HepG2 (cell line): ENCODE results near the gene LENG1. TPM values are rescaled to one million over a fixed set of nuclear protein-coding genes. Genes with fewer than 3 reads are reported as not detected.
A peak's percentile ranks its signal among the peaks of the same experiment; 100 is the strongest.

Experiments used
- BRCA1 ChIP-seq: sonication (generic); formaldehyde crosslinking; IDR thresholded peaks from 2 replicates; pipeline ENCODE4 v1.4.0; 2020; ENCODE audit warnings: missing genetic modification reagents
- EZH2 ChIP-seq: conservative IDR thresholded peaks from 2 replicates; pipeline ENCODE4 v1.6.1; 2012; ENCODE audit warnings: mild to moderate bottlenecking, low read depth, low read length, moderate library complexity
- FIP1L1 ChIP-seq: fragments of 200-400 bp; formaldehyde crosslinking; IDR thresholded peaks from 2 replicates; pipeline ENCODE4 v1.6.1; 2018; ENCODE audit warnings: low read depth, mild to moderate bottlenecking, low read length, moderate library complexity, borderline replicate concordance; ENCODE audit not compliant: insufficient read depth
- HMG20A ChIP-seq: IDR thresholded peaks from 2 replicates; pipeline ENCODE4 v1.6.1; 2016; ENCODE audit warnings: borderline replicate concordance
- HNRNPH1 ChIP-seq: fragments of 200-400 bp; formaldehyde crosslinking; optimal IDR thresholded peaks from 2 replicates; pipeline ENCODE3; 2017; ENCODE audit warnings: mild to moderate bottlenecking, low read depth, low read length
- KDM1A ChIP-seq: IDR thresholded peaks from 2 replicates; pipeline ENCODE4 v1.6.1; 2016; ENCODE audit warnings: missing compliant biosample characterization
- KMT2A ChIP-seq: sonication (generic); formaldehyde crosslinking; IDR thresholded peaks from 2 replicates; pipeline ENCODE4 v1.4.0; 2020; ENCODE audit warnings: missing genetic modification reagents
- MIER2 ChIP-seq: IDR thresholded peaks from 2 replicates; pipeline ENCODE4 v1.6.1; 2016; ENCODE audit warnings: missing biosample characterization, missing genetic modification reagents
- POLR2AphosphoS5 ChIP-seq: IDR thresholded peaks from 2 replicates; pipeline ENCODE4 v1.6.1; 2012; ENCODE audit warnings: low read depth, low read length
- RAD21 ChIP-seq: fragments of 450-650 bp; formaldehyde crosslinking; IDR thresholded peaks from 2 replicates; pipeline ENCODE4 v1.5.0; 2020; ENCODE audit warnings: mild to moderate bottlenecking
- RFX1 ChIP-seq: fragments of 450-650 bp; IDR thresholded peaks from 2 replicates; pipeline ENCODE4 v1.6.1; 2017
- RORA ChIP-seq: sonication (generic); formaldehyde crosslinking; IDR thresholded peaks from 2 replicates; pipeline ENCODE4 v1.5.0; 2020; ENCODE audit warnings: mild to moderate bottlenecking, missing genetic modification reagents, moderate library complexity
- SCMH1 ChIP-seq: sonication (generic); formaldehyde crosslinking; IDR thresholded peaks from 2 replicates; pipeline ENCODE4 v1.9.0; 2021; ENCODE audit warnings: missing genetic modification reagents, mild to moderate bottlenecking, borderline replicate concordance
- TBL1XR1 ChIP-seq: fragments of 150-350 bp; IDR thresholded peaks from 2 replicates; pipeline ENCODE4 v1.6.1; 2014; ENCODE audit warnings: borderline replicate concordance, low read length; ENCODE audit not compliant: partially characterized antibody
- TRIM24 ChIP-seq: sonication (generic); formaldehyde crosslinking; IDR thresholded peaks from 2 replicates; pipeline ENCODE4 v1.8.0; 2022; ENCODE audit warnings: mild to moderate bottlenecking, missing genetic modification reagents
- ZC3H13 ChIP-seq: sonication (generic); formaldehyde crosslinking; IDR thresholded peaks from 2 replicates; pipeline ENCODE4 v1.8.1; 2023; ENCODE audit warnings: mild to moderate bottlenecking, missing genetic modification reagents, moderate library complexity
- ZNF264 ChIP-seq: sonication (generic); formaldehyde crosslinking; IDR thresholded peaks from 2 replicates; pipeline ENCODE4 v1.4.0; 2020; ENCODE audit warnings: missing genetic modification reagents
- ZNF550 ChIP-seq: sonication (generic); formaldehyde crosslinking; IDR thresholded peaks from 2 replicates; pipeline ENCODE4 v1.4.0; 2020; ENCODE audit warnings: mild to moderate bottlenecking, missing genetic modification reagents, borderline replicate concordance
- ZNF570 ChIP-seq: sonication (generic); formaldehyde crosslinking; IDR thresholded peaks from 2 replicates; pipeline ENCODE4 v1.4.0; 2020; ENCODE audit warnings: mild to moderate bottlenecking, missing genetic modification reagents, borderline replicate concordance
- ZNF598 ChIP-seq: sonication (generic); formaldehyde crosslinking; IDR thresholded peaks from 2 replicates; pipeline ENCODE4 v1.5.1; 2020; ENCODE audit warnings: mild to moderate bottlenecking, missing genetic modification reagents, borderline replicate concordance
- polyA plus RNA-seq, 8 experiments: library from polyadenylated mRNA; depleted of rRNA in 3 of 8; stranded (reverse) in 7 of 8; unstranded in 1 of 8; fragments of >200 nt; fragmentation: Illumina TruSeq in 4 of 8; extraction: Trizol in 4 of 8; gene quantifications; 2 replicates each; pipeline versions ENCODE4 v1.2.1 to v1.2.3, GENCODE V29; 2011 to 2016; ENCODE audit warnings: low read depth in 4 of 8, missing spikeins in 1 of 8, mixed read lengths in 1 of 8; ENCODE audit not compliant: insufficient read depth in 1 of 8
- total RNA-seq, 5 experiments: library from RNA; depleted of rRNA; stranded (reverse); fragments of >200 nt; fragmentation: Illumina TruSeq; extraction: Trizol; gene quantifications; 2 replicates each; pipeline ENCODE4 v1.2.3, GENCODE V29; 2016; ENCODE audit warnings: low read depth in 1 of 5
- TF ChIP-seq, protein P1 (sequence below): sonication (generic); formaldehyde crosslinking; IDR thresholded peaks from 2 replicates; pipeline ENCODE4 v1.4.0; 2020; ENCODE audit warnings: missing genetic modification reagents
- TF ChIP-seq, protein P2 (sequence below): sonication (generic); formaldehyde crosslinking; IDR thresholded peaks from 2 replicates; pipeline ENCODE4 v1.4.0; 2020; ENCODE audit warnings: missing genetic modification reagents
- TF ChIP-seq, protein P3 (sequence below): sonication (generic); formaldehyde crosslinking; IDR thresholded peaks from 2 replicates; pipeline ENCODE4 v1.8.0; 2022; ENCODE audit warnings: mild to moderate bottlenecking, missing genetic modification reagents; ENCODE audit not compliant: insufficient replicate concordance
- TF ChIP-seq, protein P4 (sequence below): sonication (generic); formaldehyde crosslinking; IDR thresholded peaks from 2 replicates; pipeline ENCODE4 v1.4.0; 2020; ENCODE audit warnings: missing genetic modification reagents

Gene LENG1
- total and polyA plus RNA-seq, 2 of the 13 experiments (the other 11 are each of a cell fraction or from before 2014, with no cell fraction given): 1.8 to 3.8 TPM

DNA sequence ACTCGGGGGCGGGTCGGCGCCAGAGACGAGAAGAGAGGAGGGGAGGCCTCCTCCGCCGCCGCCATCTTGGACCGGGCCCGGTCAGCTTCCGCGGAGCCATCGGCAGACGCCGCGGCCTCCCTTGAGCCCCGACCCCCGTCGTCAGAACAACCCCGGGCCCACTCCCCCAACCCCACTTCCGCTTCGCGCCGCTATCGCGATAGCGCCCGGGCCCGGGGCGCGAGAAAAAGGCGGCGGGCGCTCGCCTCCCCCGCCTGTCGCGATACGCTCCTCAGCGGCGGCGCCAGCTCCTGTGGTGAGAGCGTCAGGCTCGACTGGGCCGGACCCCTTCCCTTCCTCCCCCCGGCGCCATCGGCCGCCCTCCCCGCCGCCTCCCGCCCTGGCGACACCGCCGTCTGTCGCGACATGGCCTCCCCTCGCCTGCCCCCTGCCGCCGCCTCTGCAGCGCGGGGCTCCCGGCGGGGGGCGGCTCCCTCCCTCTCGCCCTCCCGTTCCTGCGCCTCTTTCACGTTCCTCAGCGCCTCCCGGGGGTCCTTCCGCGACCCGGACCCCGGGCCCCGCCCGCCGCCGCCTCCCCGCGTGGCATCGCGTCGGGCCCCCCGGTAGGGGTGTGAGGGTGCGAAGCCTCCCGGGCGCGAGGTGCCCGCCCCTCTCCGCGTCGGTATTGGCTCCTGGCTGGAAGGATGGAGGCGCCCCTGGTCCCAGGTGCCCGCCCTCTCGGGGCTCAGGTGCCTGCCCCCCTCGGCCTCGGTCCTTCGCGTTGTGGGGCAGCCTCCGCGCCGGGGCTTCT, 21.6 kb downstream of the LENG1 start, which contains the start of gene CNOT3 (continued):
- TF ChIP-seq RORA (CRISPR knock-in tag): no peak
- TF ChIP-seq, protein P1, sequence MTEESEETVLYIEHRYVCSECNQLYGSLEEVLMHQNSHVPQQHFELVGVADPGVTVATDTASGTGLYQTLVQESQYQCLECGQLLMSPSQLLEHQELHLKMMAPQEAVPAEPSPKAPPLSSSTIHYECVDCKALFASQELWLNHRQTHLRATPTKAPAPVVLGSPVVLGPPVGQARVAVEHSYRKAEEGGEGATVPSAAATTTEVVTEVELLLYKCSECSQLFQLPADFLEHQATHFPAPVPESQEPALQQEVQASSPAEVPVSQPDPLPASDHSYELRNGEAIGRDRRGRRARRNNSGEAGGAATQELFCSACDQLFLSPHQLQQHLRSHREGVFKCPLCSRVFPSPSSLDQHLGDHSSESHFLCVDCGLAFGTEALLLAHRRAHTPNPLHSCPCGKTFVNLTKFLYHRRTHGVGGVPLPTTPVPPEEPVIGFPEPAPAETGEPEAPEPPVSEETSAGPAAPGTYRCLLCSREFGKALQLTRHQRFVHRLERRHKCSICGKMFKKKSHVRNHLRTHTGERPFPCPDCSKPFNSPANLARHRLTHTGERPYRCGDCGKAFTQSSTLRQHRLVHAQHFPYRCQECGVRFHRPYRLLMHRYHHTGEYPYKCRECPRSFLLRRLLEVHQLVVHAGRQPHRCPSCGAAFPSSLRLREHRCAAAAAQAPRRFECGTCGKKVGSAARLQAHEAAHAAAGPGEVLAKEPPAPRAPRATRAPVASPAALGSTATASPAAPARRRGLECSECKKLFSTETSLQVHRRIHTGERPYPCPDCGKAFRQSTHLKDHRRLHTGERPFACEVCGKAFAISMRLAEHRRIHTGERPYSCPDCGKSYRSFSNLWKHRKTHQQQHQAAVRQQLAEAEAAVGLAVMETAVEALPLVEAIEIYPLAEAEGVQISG: peak; percentile 22; the same call in 1 of the 2 replicates
- TF ChIP-seq, protein P2, sequence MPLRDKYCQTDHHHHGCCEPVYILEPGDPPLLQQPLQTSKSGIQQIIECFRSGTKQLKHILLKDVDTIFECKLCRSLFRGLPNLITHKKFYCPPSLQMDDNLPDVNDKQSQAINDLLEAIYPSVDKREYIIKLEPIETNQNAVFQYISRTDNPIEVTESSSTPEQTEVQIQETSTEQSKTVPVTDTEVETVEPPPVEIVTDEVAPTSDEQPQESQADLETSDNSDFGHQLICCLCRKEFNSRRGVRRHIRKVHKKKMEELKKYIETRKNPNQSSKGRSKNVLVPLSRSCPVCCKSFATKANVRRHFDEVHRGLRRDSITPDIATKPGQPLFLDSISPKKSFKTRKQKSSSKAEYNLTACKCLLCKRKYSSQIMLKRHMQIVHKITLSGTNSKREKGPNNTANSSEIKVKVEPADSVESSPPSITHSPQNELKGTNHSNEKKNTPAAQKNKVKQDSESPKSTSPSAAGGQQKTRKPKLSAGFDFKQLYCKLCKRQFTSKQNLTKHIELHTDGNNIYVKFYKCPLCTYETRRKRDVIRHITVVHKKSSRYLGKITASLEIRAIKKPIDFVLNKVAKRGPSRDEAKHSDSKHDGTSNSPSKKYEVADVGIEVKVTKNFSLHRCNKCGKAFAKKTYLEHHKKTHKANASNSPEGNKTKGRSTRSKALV (CRISPR knock-in tag): no peak
- TF ChIP-seq, protein P3, sequence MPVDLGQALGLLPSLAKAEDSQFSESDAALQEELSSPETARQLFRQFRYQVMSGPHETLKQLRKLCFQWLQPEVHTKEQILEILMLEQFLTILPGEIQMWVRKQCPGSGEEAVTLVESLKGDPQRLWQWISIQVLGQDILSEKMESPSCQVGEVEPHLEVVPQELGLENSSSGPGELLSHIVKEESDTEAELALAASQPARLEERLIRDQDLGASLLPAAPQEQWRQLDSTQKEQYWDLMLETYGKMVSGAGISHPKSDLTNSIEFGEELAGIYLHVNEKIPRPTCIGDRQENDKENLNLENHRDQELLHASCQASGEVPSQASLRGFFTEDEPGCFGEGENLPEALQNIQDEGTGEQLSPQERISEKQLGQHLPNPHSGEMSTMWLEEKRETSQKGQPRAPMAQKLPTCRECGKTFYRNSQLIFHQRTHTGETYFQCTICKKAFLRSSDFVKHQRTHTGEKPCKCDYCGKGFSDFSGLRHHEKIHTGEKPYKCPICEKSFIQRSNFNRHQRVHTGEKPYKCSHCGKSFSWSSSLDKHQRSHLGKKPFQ (CRISPR knock-in tag): no peak
- TF ChIP-seq RAD21 (CRISPR knock-in tag): peak; percentile 27; the same call in 1 of the 2 replicates
- TF ChIP-seq RFX1: no peak
- TF ChIP-seq, protein P4, sequence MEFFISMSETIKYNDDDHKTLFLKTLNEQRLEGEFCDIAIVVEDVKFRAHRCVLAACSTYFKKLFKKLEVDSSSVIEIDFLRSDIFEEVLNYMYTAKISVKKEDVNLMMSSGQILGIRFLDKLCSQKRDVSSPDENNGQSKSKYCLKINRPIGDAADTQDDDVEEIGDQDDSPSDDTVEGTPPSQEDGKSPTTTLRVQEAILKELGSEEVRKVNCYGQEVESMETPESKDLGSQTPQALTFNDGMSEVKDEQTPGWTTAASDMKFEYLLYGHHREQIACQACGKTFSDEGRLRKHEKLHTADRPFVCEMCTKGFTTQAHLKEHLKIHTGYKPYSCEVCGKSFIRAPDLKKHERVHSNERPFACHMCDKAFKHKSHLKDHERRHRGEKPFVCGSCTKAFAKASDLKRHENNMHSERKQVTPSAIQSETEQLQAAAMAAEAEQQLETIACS (CRISPR knock-in tag): no peak
- TF ChIP-seq BRCA1 (CRISPR knock-in tag): no peak
- TF ChIP-seq ZNF570 (CRISPR knock-in tag): no peak
- TF ChIP-seq HMG20A: no peak
- TF ChIP-seq TRIM24 (CRISPR knock-in tag): no peak
- TF ChIP-seq POLR2AphosphoS5: peak; percentile 72
- TF ChIP-seq EZH2: no peak
- TF ChIP-seq MIER2 (CRISPR knock-in tag): no peak
- TF ChIP-seq SCMH1 (CRISPR knock-in tag): no peak
- TF ChIP-seq TBL1XR1: no peak
- no peak for TF ChIP-seq HNRNPH1
- 0 out of 2 replicates have a peak, but pooled peaks have one; percentile 61 for TF ChIP-seq ZC3H13 (CRISPR knock-in tag)
- no peak for TF ChIP-seq FIP1L1
- peak; percentile 39; the same call in 1 of the 2 replicates for TF ChIP-seq KMT2A (CRISPR knock-in tag)
- TF ChIP-seq ZNF264 (CRISPR knock-in tag): no peak
- TF ChIP-seq KDM1A: no peak
- no peak for TF ChIP-seq ZNF550 (CRISPR knock-in tag)
- TF ChIP-seq ZNF598 (CRISPR knock-in tag): no peak
